GM11168 (cell line): ENCODE results near the gene CLEC4E.
"Not testable (repeated sequence)": the region's sequence is repeated elsewhere in the genome, so short reads cannot be mapped to it uniquely, and the experiment has no call there.

Experiments used
- in situ Hi-C: fragments of 300-500 bp; cut with MboI; formaldehyde crosslinking; loops from one replicate; pipeline ENCODE4 v1.12.0; 2022; ENCODE audit warnings: low sequenced_read_pairs; ENCODE audit not compliant: unreplicated experiment

Gene CLEC4E

GRCh38 chr12:8540831-8541230, at the start of gene CLEC4E:
Gene CLEC4E (minus strand): TSS chr12:8540905. CDS start chr12:8540797, 108 bp downstream.
- in situ Hi-C loops = not testable (repeated sequence)

- in situ Hi-C loops = no loop called here
These were observed 49.0 kb upstream of the CLEC4E start for GRCh38 chr12:8589679-8590078.

GRCh38 chr12:8584478-8584877, 43.8 kb upstream of the CLEC4E start:
- in situ Hi-C loops = not testable (repeated sequence)

GRCh38 chr12:8584004-8584403, 43.3 kb upstream of the CLEC4E start:
- in situ Hi-C loops = no loop called here

GRCh38 chr12:8581098-8581784, 40.5 kb upstream of the CLEC4E start:
- in situ Hi-C loops = no loop called here

- in situ Hi-C loops = no loop called here
These were observed 37.2 kb upstream of the CLEC4E start for GRCh38 chr12:8577879-8578278.

GRCh38 chr12:8572507-8572906, 31.8 kb upstream of the CLEC4E start:
- in situ Hi-C loops = no loop called here

- in situ Hi-C loops = no loop called here
These were observed 25.8 kb upstream of the CLEC4E start for GRCh38 chr12:8566525-8566924.

- in situ Hi-C loops = not testable (repeated sequence)
These were observed 25.3 kb upstream of the CLEC4E start for GRCh38 chr12:8566052-8566451.

GRCh38 chr12:8564656-8565055, 24.0 kb upstream of the CLEC4E start:
- in situ Hi-C loops = no loop called here

- in situ Hi-C loops = no loop called here
These were observed 22.7 kb upstream of the CLEC4E start for GRCh38 chr12:8563356-8563755.

- in situ Hi-C loops = no loop called here
These were observed 21.6 kb upstream of the CLEC4E start for GRCh38 chr12:8562310-8562709.

- in situ Hi-C loops = no loop called here
These were observed 20.3 kb upstream of the CLEC4E start for GRCh38 chr12:8561011-8561410.

GRCh38 chr12:8559676-8560075, 19.0 kb upstream of the CLEC4E start:
- in situ Hi-C loops = no loop called here

- in situ Hi-C loops = no loop called here
These were observed 15.9 kb upstream of the CLEC4E start for GRCh38 chr12:8556531-8557097.

- in situ Hi-C loops = no loop called here
These were observed 13.9 kb upstream of the CLEC4E start for GRCh38 chr12:8554451-8555195.

- in situ Hi-C loops = no loop called here
These were observed 12.5 kb upstream of the CLEC4E start for GRCh38 chr12:8553088-8553627.

- in situ Hi-C loops = no loop called here
These were observed 8.7 kb upstream of the CLEC4E start for GRCh38 chr12:8549381-8549780.

GRCh38 chr12:8548192-8548591, 7.5 kb upstream of the CLEC4E start:
- in situ Hi-C loops = no loop called here

GRCh38 chr12:8547645-8548044, 6.9 kb upstream of the CLEC4E start:
- in situ Hi-C loops = no loop called here

- in situ Hi-C loops = no loop called here
These were observed 5.9 kb upstream of the CLEC4E start for GRCh38 chr12:8546591-8546990.
